ENCODE data around the gene CCDC190. TPM values are rescaled to one million over a fixed set of nuclear protein-coding genes. Genes with fewer than 3 reads are reported as not detected.

The CCDC190 gene
- total and polyA plus RNA-seq, 2 of the 8 experiments (the other 6 are each of a cell fraction or from before 2014, with no cell fraction given) = not detected

DNA sequence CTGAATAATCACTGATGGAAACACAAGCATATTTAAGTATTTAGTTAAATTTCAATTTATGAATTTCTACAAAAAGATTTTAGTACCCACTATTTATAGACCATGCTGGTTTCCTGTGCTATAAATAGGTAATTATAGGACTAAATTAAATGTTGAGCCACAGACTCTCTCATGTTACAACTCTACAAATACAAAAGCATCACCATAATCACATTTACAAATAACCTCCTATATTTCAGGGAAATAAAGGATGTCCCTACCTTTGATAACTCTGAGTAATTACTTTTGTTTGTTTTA lies 32.6 kb upstream of the CCDC190 start:
- Histone ChIP-seq H3K9ac (replicated peaks in 1 of 4; ENCODE audit: extremely low read depth in 1 of 4, low read depth in 3 of 4, low read length in 3 of 4) (no peak overlapping the region), H2AFZ (ENCODE audit: low read length) (no peak overlapping the region), H3K4me2 (ENCODE audit: insufficient read depth in 1 of 2, low read depth in 2 of 2, low read length in 2 of 2) (no peak overlapping the region), H2BK5ac (ENCODE audit: low read depth, low read length) (no peak overlapping the region), H3K4me1 (replicated peaks in 1 of 4; ENCODE audit: control insufficient read depth in 3 of 4, insufficient read depth in 4 of 4, low read length in 3 of 4) (peaks cover 0 to 4% (median 2%) of the 10 kb centered on the region in 4 experiments; a peak in 1 of 7 replicates), H2AK5ac (ENCODE audit: low read depth, low read length) (no peak overlapping the region), H3K4me3 (ENCODE audit: extremely low read depth in 1 of 4, insufficient read depth in 2 of 4, low read depth in 3 of 4, low read length in 4 of 4) (no peak overlapping the region), H2BK15ac (ENCODE audit: low read length) (no peak overlapping the region), H3K23me2 (ENCODE audit: low read depth, low read length) (no peaks in the 10 kb centered on the region), H3K79me2 (ENCODE audit: control insufficient read depth in 1 of 2, insufficient read depth in 2 of 2, low read length in 2 of 2) (no peaks in the 10 kb centered on the region), H3K23ac (ENCODE audit: insufficient read length) (no peak overlapping the region), H3K27me3 (replicated peaks in 1 of 4; ENCODE audit: control insufficient read depth in 3 of 4, extremely low read depth in 1 of 4, insufficient read depth in 3 of 4, low read length in 3 of 4) (no peaks in the 10 kb centered on the region), H3K18ac (ENCODE audit: extremely low read depth, low read length) (no peak overlapping the region), H3K27ac (ENCODE audit: low read depth, low read length) (no peak overlapping the region), H2BK12ac (ENCODE audit: low read depth, low read length) (no peak overlapping the region), H3K36me3 (ENCODE audit: control insufficient read depth in 2 of 4, insufficient read depth in 4 of 4, low read length in 3 of 4) (no peaks in the 10 kb centered on the region), H3K9me3 (ENCODE audit: insufficient read depth in 2 of 2, low read depth in 1 of 2, low read length in 1 of 2) (no peaks in the 10 kb centered on the region), H2BK20ac (ENCODE audit: low read length) (no peak overlapping the region), H3K56ac (replicated peaks; ENCODE audit: insufficient read length, low read depth, low read length) (no peak overlapping the region), H3K4ac (replicated peaks; ENCODE audit: insufficient read length, low read depth, low read length) (no peak overlapping the region), H4K20me1 (replicated peaks in 1 of 2; ENCODE audit: control insufficient read depth in 1 of 2, insufficient read depth in 2 of 2, low read length in 2 of 2) (no peaks in the 10 kb centered on the region), H2BK120ac (replicated peaks; ENCODE audit: low read depth, low read length) (no peak overlapping the region), H4K5ac (ENCODE audit: insufficient read length, low read depth, low read length) (no peak overlapping the region), H3K14ac (ENCODE audit: insufficient read length) (no peak overlapping the region), H4K91ac (replicated peaks; ENCODE audit: insufficient read length, low read length) (no peak overlapping the region), H3K79me1 (ENCODE audit: low read depth, low read length) (no peaks in the 10 kb centered on the region), H4K8ac (ENCODE audit: extremely low read depth, insufficient read depth, low read length) (no peak overlapping the region)
- TF ChIP-seq POLR2A (IDR thresholded peaks at IDR 0.05; ENCODE audit: control extremely low read depth in 1 of 2, low read depth in 2 of 2, low read length in 2 of 2) = no peak
- TF ChIP-seq JUN (IDR thresholded peaks at IDR 0.05; ENCODE audit: low read depth, low read length) = no peak
- TF ChIP-seq, protein P1, sequence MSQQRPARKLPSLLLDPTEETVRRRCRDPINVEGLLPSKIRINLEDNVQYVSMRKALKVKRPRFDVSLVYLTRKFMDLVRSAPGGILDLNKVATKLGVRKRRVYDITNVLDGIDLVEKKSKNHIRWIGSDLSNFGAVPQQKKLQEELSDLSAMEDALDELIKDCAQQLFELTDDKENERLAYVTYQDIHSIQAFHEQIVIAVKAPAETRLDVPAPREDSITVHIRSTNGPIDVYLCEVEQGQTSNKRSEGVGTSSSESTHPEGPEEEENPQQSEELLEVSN (IDR thresholded peaks at IDR 0.05) = no peak
- TF ChIP-seq SP1 (IDR thresholded peaks at IDR 0.05; ENCODE audit: low read depth, low read length) = no peak
- POLR2A ChIA-PET (ENCODE audit: partially characterized antibody) = no interaction called here
- no peak for FAIRE-seq
- CTCF ChIA-PET (ENCODE audit: partially characterized antibody) = interaction anchor here (3.9 kb wide), 1 partner anchor 15 kb away, joined by 16 read pairs; no protein-coding TSS in a partner anchor
- DNase-seq (ENCODE audit: low read depth in 1 of 2, low spot score in 2 of 2) = no peak
